HG03521 (cell line): ENCODE data around the gene STRADA.
A peak's percentile ranks its signal among the peaks of the same experiment; 100 is the strongest.
"Not testable (repeated sequence)": the region's sequence is repeated elsewhere in the genome, so short reads cannot be mapped to it uniquely, and the experiment has no call there.

Source experiments
- ATAC-seq: cut with Tn5 transposase; IDR thresholded peaks from one replicate; pipeline ENCODE4 v1.9.1; 2021; ENCODE audit warnings: mild to moderate bottlenecking, moderate library complexity; ENCODE audit not compliant: unreplicated experiment

STRADA gene

DNA sequence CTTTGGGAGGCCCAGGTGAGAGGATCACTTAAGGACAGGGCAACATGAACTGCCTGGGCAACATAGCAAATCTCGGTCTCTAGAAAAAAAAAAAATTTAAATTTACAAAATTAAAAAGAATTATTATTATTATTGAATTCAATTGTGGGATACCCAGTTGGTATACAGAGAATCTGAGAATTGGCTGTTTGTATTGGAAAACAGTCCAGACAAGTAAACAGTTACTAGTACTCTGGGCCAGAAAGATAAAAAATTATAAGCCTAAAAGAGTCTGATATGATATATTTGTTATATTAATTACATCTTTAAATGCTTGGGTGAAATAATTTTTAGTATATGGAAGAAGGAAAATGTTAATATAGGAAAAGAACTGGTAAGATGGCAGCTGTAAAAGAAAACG, 16.8 kb upstream of the STRADA start:
- ATAC-seq = no peak

DNA sequence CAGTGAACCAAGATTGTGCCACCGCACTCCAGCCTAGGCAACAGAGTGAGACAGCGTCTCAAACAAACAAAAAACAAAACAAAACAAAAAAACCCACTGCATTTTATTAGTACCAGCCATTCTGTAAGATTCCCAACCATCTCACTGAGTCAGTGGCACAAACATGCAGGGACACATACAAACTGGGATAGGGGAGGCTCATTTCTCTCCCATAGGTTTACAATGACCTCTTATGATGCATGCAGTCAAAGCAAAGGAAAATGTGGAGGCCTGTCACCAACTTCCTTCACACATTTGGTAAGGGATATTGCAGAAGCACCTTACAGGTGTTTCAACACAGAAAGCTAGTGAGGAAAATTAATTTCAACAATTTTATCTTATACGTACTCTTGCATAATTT, 12.4 kb upstream of the STRADA start:
- ATAC-seq = no peak

DNA sequence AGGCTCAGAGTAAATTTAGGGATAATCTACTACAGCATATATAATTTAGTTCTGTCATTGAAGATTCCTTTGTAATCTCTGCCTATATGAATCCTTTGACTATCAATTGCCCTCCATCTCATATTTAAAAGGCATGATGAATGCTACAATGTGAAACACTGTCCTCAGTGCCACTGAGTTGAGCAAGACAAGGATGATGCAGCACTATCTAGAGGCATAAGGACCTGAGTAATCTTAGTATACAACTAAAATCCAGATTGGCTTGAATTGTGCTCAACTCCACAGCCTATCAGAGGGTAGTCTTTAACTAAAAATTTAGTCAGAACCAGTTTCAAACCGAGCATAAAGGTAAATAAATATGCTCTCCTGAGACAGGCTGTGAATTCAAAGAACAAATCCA, 11.6 kb upstream of the STRADA start:
- ATAC-seq = no peak

DNA sequence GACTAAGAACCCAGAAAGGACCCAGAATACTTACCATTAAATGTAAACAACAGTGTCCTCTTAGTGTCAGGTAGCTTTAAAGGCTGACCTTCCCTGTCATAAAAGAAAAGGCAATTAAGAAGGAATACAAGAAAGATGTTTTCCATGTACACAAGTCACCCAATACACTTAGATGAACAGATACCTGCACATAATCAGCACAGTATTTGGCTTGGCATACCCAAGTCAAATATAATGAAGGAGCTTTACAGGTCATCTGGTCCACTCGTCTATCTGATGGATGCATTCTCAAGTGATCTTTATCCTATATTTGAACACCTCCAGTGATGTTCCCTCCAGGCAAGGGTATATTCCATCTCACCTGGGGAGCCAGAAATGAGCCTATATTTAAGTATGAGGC, 11.1 kb upstream of the STRADA start:
- no peak for ATAC-seq

DNA sequence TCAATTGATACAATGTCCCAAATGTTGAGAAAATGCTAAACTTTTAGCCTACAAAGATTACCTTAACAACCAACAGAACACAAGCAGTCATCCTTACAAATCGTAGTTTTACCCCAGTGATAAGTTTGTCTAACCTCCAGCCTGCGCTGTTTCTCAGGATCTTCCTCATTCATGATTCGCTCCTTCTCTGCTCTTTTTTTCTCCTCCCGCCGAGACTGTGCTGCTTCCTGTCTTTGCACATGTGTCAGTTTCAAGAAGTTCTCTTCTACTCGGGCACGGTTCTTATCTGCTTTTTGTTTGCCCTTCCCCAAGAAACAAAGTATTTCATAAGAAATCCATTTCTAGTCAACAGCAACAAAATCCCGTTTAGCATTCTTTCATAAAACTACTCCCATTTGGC, 10.2 kb upstream of the STRADA start:
- no peak for ATAC-seq

DNA sequence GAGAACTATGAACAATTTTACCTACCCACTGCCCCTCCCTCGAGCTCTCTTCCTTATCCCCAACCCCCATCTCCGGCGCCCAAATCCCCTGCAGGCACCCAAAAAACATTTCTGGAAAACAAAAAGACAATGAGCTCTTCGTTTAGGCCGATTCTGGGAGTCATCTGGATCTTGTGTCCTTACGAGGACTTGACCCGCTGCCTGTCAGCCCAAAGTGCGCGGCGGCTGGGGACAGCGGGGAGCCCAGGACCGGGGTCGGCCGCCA, 524 bp downstream of the STRADA start:
- ATAC-seq = peak; percentile 20

DNA sequence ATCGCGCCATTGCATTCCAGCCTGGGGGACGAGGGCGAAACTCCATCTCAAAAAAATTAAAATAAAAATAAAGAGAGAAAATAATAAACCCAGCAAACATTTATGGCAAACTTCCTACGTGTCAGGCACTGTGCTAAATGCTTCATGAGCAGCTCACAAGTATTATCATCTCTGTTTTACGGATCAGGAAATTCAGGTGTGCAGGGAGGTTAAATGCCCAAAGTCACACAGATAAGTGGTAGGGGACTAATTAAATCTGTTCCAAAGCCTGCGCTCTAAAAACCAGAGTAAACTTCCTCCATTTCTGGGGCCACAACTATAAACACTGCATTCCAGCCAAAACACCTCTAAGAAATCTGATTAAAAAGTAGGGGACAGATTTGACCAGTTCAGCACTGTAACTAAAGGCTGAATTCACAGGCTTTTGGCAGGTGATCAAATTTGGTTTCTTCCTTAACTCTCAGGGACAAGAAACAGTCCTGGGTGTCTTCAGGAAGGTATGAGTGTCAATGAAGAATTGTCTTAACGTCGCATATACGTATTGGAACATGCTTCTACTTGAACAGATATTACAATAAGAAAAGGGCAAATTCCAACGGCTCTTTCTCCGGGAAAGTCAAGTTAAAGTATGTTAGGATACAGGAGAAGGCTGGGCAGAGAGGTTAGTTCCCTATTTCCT, 996 bp downstream of the STRADA start:
- ATAC-seq = no peak

DNA sequence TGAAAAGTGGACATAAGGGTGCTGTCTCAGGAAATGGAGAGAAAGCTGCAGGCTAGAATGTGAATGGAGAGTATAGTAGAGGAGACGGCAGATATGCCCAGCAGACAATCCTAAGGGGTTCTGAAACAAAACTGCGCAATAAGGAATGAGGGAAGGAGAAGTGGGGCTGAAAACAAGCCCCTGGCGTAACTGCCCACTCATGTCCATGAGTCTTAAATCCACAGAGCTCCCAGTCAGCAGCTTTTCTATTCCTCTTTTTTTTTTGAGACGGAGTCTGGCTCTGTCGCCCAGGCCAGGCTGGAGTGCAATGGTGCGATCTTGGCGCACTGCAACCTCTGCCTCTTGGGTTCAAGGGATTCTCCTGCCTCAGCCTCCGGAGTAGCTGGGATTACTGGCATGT, 5.9 kb downstream of the STRADA start:
- ATAC-seq = no peak

DNA sequence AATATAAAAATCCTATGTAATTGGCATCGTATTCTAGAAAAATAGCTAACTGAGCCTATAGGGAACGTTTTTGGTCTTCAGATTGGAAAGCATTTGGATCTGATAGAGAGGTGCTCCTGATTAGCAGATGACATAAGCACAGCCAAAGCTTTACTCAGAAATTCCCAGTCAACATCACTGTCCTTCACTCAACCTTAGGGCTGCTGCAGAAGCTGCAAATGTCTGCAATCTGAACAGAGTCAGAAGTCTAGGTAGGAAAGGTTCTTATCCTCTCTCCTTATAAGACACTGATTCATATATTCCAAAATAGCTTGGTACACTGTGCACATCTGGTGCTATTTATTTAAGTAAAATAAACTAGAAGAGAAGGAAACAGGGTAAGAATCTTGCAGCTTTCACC, 19.2 kb downstream of the STRADA start:
- ATAC-seq = no peak

DNA sequence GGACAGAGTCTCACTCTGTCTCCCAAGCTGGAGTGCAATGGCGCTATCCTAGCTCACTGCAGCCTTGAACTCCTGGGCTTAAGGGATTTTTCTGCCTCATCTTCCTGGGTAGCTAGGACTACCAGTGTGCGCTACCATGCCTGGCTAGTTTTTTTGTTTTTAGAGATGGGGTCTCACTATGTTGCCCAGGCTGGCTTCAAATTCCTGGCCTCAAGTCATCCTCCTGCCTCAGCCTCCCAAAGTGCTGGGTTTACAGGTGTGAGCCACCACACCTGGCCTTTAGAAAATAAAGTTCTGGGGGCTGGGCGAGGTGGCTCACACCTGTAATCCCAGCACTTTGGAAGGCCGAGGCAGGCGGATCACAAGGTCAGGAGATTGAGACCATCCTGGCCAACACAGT, 21.4 kb downstream of the STRADA start:
- ATAC-seq = not testable (repeated sequence)

DNA sequence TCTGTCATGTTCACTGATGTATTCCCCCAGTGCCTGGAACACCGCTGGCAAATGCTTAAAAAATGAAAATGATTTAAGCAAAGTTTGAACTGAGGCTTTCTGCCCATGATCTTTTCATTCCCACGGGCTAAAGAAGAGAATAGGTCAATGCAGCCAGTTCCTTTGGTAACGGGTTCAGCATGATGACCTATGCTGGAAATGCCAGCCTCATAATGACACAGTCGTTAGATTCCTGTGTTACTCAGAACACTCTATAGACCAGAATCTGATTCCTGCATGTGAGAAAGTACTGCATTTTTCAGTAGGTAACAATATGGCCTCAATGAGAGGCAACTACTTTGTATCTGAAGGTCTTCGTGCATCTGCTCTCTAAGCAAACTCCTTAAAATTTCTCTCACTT, 22.6 kb downstream of the STRADA start:
- ATAC-seq = no peak

DNA sequence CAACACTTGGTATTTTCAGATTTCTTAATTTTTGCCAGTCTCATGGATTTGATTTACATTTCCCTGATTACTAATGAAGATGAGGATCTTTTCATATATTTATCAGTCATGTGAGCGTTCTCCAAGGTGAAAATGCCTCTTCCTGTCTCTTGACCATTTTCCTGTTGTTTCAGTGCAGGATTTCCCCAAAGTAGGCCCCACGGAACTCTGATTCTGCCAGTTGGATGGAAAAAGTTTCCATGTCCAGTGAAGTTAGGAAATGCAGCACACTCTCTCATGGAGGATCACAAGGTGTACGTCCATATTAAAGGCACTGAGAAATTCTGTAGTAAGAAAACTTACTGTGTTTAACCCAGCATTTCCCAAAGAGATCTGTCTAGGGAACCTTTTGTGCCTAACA, 25.2 kb downstream of the STRADA start:
- no peak for ATAC-seq

DNA sequence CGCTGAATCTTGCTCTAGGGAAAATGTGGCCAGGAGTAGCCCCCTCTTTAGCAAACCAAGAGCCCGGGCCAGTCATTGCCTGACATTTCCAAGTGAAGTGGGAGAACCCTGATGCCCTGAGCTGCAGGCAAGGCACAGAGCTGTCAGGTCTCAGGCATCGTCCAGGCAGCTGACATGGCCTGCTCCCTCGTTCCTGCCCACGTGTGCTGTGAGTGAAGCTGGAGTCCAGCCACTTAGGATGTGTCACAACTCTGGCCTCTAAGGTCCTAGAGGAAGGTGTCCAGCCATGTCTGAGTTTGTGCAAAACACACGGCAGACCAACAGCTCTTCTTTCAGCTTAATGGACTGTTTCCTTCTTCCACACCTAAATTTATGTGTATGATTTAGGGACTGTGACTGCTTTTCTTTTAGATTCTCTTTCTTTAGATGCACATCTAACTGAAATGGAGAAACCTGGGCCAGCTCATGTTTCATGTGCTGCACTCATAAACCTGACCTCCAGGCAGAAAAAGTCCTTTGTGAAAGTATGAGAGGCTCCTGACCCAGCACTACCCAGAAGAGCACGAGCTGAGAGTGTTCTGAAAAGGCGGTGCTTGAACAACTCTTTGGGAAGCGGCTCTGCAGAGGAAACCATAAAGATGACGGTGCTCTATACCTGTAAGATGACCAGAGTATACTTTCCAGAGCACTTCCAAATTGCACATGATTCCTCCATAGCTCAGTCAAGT, 26.9 kb downstream of the STRADA start:
- no peak for ATAC-seq

DNA sequence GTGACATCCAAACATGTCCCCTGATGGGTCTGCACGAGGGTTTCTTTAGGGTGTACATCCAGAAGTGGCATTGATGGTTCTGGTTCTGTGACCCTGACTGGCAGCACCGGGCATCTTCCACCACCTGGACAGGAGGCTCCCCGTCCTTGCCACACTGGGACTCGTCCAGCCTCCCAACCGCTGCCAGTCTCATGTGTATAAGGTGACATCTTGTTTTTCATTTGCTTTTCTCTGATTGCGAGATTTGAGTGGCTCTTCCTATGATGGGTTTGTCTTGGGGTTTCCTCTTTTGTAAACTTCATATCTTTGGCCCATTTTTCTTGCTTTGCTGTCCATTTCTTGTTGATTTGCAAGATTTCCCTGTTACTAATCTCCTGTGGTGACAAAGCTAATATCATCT, 32.5 kb downstream of the STRADA start:
- ATAC-seq = no peak

DNA sequence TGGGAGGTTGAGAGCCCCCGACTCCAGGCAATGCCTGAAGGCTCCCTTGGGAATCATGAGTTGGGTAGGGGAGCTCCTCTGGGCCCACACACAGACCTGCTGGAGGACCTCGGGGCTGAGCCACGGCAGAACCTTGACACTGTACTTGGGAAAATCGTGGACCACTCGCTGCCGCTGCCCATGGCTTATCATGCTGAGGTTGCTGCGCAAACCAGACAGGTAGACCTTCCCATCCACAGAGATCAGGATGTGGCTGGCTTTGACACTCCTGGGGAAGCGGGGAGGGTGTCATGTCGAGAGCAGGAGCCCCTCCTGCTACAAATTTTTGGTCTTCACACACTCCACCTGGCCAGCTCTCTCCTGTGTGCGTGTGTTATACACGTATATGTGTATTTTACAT, 34.4 kb downstream of the STRADA start:
- ATAC-seq = no peak

DNA sequence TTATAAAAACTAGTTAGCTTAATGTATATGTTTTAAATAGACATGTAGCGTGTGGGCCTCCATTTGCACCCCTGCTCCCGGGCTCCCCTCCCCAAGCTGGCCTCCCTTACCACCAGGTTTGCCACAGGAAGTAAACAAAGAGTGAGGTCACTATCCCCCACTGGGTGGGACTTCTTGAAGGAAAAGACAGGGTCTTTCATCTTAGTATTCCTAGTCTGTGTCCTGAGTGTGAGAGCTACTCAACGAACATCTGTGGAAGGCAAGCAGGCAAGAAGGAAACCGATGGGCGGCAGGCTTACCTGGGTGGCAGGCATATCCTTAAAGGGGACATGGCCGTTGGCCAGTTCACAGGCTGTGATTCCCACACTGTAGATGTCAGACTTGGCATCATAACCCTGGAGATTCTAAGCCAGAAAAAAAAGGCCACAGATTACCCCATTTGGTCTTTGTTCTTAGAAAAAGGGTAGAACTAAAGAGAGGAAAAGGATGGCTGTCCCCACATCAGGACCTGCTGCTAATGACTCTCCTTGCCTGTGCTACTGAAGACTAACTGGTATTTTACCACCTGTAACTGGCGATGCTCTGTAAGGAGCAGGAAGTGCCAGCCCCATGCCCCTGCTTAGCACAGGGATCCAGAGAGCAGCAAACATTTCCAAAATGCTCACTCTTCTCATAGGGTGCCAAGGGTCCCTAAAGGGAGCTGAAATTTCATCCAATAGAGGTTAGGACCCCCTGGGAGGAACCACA, 35.1 kb downstream of the STRADA start:
- ATAC-seq = no peak

DNA sequence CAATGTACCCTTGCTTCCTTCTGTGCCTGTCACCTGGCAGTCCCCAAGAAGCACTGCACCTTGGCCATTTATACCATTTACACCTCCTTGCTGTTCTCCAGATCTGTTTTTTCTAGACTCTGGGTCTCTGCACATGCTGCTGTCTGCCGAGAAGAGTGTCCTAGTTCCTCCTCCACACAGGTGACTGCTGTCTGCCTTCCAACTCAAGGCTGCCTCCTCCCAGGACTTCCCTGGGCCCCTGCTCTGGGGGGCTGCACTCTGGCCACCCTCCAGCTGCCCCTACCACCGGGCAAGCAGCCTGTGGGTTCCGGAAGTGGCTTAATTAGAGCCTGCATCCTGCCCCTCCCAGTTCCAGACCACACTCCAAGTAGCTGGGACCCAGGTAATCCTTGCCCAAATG, 35.9 kb downstream of the STRADA start:
- no peak for ATAC-seq

DNA sequence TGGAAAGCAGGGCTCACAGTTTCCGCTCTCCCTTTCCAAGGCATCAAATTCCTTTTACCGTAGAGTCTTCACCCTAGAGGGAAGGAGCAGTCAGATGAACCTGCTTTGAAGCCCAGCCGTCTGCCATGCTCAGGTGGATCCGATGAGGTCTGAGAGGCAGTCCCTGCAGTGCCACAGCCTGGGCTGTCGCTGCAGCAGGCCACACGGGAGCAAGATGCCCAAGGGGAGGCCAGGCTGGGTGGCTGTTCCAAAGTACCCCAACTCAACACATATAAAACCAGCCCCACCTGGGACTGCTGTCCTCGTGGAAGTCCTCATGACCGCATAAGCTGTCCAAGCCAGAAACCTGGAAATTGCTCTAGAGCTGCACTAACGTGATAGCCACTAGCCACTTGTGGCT, 36.8 kb downstream of the STRADA start:
- ATAC-seq = no peak

DNA sequence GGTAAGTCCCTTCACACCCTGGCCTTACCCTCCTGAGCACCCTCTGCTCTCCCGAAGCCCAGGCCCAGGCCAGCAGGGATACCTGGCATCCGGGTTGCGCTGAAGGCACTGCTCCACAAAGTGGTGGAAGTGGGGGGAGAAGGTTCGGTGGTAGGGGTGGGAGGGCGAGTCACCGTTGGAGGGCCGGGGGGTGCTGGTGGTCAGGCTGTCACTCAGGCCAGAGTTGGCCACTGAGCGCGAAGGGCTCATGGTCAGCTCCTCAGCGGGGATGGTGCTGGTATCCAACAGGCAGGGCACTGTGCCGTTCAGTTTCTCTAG, 37.4 kb downstream of the STRADA start:
- no peak for ATAC-seq

DNA sequence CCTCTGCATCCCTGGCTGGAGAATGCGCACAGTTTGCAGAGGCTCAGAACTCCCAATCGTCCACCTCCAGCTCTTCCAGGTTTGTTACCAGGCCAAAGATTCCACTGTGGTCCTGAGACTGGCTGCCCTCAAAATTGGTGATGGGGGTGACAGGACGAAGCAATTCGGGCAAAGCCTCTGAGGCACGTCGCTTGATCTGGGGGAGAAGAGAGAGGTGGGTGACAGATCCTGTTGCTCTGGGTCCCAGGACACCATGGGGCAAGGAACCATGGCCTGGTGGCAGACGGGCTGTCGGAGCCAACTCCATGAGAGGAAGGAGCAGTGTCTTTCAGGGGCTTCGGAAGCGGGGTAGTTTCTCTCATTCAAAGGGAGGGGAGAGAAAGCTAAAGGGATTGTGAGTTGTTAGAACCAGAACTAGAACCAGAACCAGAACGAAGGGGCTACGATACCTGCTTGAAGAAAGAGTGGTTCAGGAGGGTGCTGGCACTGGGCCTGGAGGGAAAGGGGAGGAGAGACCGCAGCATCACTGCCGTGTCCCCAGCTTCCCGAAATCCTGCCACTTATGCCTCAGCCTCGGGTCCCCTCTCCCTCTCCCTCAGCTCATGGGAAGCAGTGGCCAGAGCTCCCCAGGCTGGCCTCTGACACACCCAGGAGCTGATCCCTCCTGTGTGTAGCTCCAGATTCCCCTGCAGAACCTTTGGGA, 37.9 kb downstream of the STRADA start:
- ATAC-seq = no peak

DNA sequence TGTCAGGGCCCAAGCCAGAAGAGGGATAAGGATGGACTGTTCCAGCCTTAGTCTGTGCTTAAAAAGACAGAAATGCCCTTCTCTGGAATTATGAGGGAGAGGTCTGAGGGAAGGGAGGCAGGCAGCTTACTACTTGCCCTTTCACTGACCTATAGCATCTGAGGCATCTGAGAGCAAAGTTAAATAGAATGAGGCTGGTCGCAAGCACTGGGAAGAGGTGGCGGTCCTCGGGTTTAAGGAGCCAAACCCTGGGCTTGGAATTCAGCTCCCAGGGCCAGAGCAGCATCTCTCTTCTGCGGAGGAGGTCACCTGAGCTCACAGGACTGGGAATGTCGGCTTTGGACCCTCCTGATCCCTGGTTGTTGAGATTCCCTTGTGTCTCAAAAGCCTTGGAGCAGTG, 38.6 kb downstream of the STRADA start:
- no peak for ATAC-seq

DNA sequence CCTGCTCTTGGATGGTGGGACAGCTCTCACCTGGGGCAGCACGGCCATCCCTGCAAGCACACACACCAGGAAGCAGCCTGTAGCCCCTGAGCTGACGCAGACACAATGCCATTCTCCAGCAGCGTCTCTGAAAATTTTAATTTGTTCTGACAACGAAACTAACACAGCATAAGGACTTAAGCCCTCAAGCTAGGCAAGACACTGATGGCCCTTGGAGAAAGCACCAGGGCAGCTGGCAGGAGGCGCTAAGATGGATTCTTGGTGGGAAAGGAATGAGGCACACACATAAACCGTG, 38.9 kb downstream of the STRADA start:
- no peak for ATAC-seq
